ENCODE measurements around the gene CCL2.

CCL2 gene

DNA sequence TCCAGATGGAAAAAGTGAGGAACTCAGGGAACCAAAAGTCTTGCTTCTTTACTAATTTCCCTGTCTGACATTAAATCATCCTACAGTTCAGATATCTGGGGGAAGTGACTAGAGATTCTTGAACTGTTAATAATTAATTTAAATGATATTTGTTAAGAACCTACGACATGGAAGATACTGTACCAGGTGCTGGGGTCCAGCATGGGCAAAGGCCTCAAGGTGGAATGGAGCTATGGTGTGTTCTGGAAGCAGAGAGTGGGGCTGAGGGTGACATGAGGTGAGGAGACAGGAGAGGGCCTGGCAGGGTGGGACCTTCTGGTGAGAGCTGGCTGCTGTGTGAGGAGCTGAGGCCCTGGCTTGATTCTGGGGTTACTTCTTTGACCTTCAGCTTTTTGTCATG is 6.0 kb upstream of the CCL2 start:
- DNase-seq, result no peak
- Histone ChIP-seq H4K91ac (ENCODE audit: low read length) (no peak overlapping the region), H3K4ac (ENCODE audit: low read depth in 1 of 2, low read length in 2 of 2) (no peak overlapping the region), H3K4me3 (ENCODE audit: insufficient read depth in 1 of 2, low read depth in 1 of 2, low read length in 2 of 2) (no peak overlapping the region), H3K14ac (ENCODE audit: low read length in 2 of 2) (no peak overlapping the region), H3K4me1 (ENCODE audit: control insufficient read depth, insufficient read depth, low read depth, low read length) (peaks cover 16% of the 10 kb centered on the region), H3K36me3 (ENCODE audit: control insufficient read depth in 1 of 2, insufficient read depth in 2 of 2, low read depth in 1 of 2, low read length in 2 of 2) (no peaks in the 10 kb centered on the region), H2BK15ac (ENCODE audit: low read depth, poor library complexity, severe bottlenecking) (no peak overlapping the region), H3K27me3 (ENCODE audit: control insufficient read depth in 1 of 2, insufficient read depth in 1 of 2, low read length in 2 of 2) (peaks cover 0 to 4% of the 10 kb centered on the region in 2 experiments), H2BK120ac (ENCODE audit: low read depth, low read length) (no peak overlapping the region), H3K23ac (ENCODE audit: low read length in 2 of 2) (no peak overlapping the region), H2BK12ac (ENCODE audit: low read length in 2 of 2) (no peak overlapping the region), H2AK5ac (ENCODE audit: low read length, severe bottlenecking) (no peak overlapping the region), H2BK5ac (ENCODE audit: low read depth, low read length, poor library complexity, severe bottlenecking) (no peak overlapping the region), H3K79me1 (replicated peaks; ENCODE audit: low read length, poor library complexity, severe bottlenecking) (no peaks in the 10 kb centered on the region), H3K9me3 (ENCODE audit: control insufficient read depth, low read length) (no peaks in the 10 kb centered on the region), H3K18ac (ENCODE audit: low read depth in 1 of 2, low read length in 2 of 2) (no peak overlapping the region), H3K27ac (ENCODE audit: low read length, poor library complexity, severe bottlenecking) (peak overlapping the region; percentile 89), H2AFZ (ENCODE audit: low read depth, low read length) (no peak overlapping the region), H3K4me2 (ENCODE audit: low read length, poor library complexity, severe bottlenecking) (no peak overlapping the region), H3K9ac (ENCODE audit: low read length) (peak overlapping the region; percentile 65), H4K8ac (ENCODE audit: low read length) (no peak overlapping the region)
- 76% methylated on average over 1 of the region's 1 CpG for WGBS

DNA sequence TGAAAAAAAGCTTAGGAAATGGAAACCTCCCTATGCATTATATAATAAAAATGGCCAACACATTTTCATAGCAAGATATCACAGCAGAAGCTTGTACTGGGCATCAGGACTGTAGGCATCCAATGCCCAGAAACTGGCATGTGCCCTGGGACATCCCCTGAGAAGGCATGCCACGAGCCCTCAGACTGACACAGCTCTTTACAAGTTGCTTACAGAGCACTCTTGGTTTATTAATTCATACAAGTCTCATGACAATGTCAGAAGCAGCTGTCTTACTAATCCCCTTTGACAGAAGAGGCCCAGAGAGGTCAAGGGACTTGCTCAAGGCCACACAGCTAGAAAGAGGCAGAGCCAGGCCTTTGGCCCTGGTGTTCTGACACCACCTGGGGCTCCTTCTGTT is 5.6 kb upstream of the CCL2 start:
- H3K4me3 ChIP-seq (ENCODE audit: insufficient read depth in 1 of 2, low read depth in 1 of 2, low read length in 2 of 2), result no peak overlapping the region
- peaks cover 18% of the 10 kb centered on the region for H3K4me1 ChIP-seq (ENCODE audit: control insufficient read depth, insufficient read depth, low read depth, low read length)
- H2AFZ ChIP-seq (ENCODE audit: low read depth, low read length), result no peak overlapping the region
- H2BK120ac ChIP-seq (ENCODE audit: low read depth, low read length), result no peak overlapping the region
- no peaks in the 10 kb centered on the region for H3K9me3 ChIP-seq (ENCODE audit: control insufficient read depth, low read length)
- no peak for DNase-seq
- H3K4me2 ChIP-seq (ENCODE audit: low read length, poor library complexity, severe bottlenecking), result no peak overlapping the region
- no peak overlapping the region for H2BK5ac ChIP-seq (ENCODE audit: low read depth, low read length, poor library complexity, severe bottlenecking)
- WGBS, result 50% methylated on average over 1 of the region's 1 CpG
- no peak overlapping the region for H4K91ac ChIP-seq (ENCODE audit: low read length)
- peak overlapping the region; percentile 46 for H2AK5ac ChIP-seq (ENCODE audit: low read length, severe bottlenecking)
- no peaks in the 10 kb centered on the region for H3K79me1 ChIP-seq (replicated peaks; ENCODE audit: low read length, poor library complexity, severe bottlenecking)
- no peak overlapping the region for H2BK12ac ChIP-seq (ENCODE audit: low read length in 2 of 2)
- no peak overlapping the region for H3K18ac ChIP-seq (ENCODE audit: low read depth in 1 of 2, low read length in 2 of 2)
- no peaks in the 10 kb centered on the region for H3K36me3 ChIP-seq (ENCODE audit: control insufficient read depth in 1 of 2, insufficient read depth in 2 of 2, low read depth in 1 of 2, low read length in 2 of 2)
- no peak overlapping the region for H3K14ac ChIP-seq (ENCODE audit: low read length in 2 of 2)
- H3K23ac ChIP-seq (ENCODE audit: low read length in 2 of 2), result no peak overlapping the region
- peak overlapping the region in 1 of 2 experiments; percentile 31 for H3K4ac ChIP-seq (ENCODE audit: low read depth in 1 of 2, low read length in 2 of 2)
- H4K8ac ChIP-seq (ENCODE audit: low read length), result no peak overlapping the region
- H3K27ac ChIP-seq (ENCODE audit: low read length, poor library complexity, severe bottlenecking), result peak overlapping the region; percentile 89
- H3K9ac ChIP-seq (ENCODE audit: low read length), result peak overlapping the region; percentile 65
- peaks cover 0 to 4% of the 10 kb centered on the region in 2 experiments for H3K27me3 ChIP-seq (ENCODE audit: control insufficient read depth in 1 of 2, insufficient read depth in 1 of 2, low read length in 2 of 2)
- no peak overlapping the region for H2BK15ac ChIP-seq (ENCODE audit: low read depth, poor library complexity, severe bottlenecking)

DNA sequence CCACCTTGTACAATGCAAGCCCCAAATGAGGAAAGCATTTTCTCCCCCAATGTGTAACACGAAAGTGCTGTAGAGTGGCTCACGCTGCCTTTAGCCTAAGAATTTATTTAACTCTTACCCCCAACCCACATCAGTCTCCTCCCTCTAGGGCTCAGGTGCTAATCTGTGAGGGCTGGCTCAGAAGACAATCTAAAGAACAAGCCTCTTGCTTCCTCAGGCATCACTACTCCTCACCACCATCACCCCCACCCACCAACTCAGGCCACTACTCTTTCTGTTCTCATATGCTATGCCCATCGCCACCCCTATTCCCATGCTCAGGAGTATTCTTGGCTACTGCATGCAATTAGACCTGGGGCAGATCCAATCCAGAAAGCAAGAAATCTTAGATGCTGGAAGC is 3.9 kb upstream of the CCL2 start:
- Histone ChIP-seq H3K14ac (ENCODE audit: low read length in 2 of 2) (no peak overlapping the region), H4K91ac (ENCODE audit: low read length) (no peak overlapping the region), H3K79me1 (replicated peaks; ENCODE audit: low read length, poor library complexity, severe bottlenecking) (no peaks in the 10 kb centered on the region), H2AK5ac (ENCODE audit: low read length, severe bottlenecking) (peak overlapping the region; percentile 76), H3K36me3 (ENCODE audit: control insufficient read depth in 1 of 2, insufficient read depth in 2 of 2, low read depth in 1 of 2, low read length in 2 of 2) (peaks cover 0 to 2% of the 10 kb centered on the region in 2 experiments), H3K23ac (ENCODE audit: low read length in 2 of 2) (no peak overlapping the region), H2BK15ac (ENCODE audit: low read depth, poor library complexity, severe bottlenecking) (no peak overlapping the region), H3K4ac (ENCODE audit: low read depth in 1 of 2, low read length in 2 of 2) (no peak overlapping the region), H3K4me1 (ENCODE audit: control insufficient read depth, insufficient read depth, low read depth, low read length) (peaks cover 23% of the 10 kb centered on the region), H3K18ac (ENCODE audit: low read depth in 1 of 2, low read length in 2 of 2) (no peak overlapping the region), H3K27ac (ENCODE audit: low read length, poor library complexity, severe bottlenecking) (no peak overlapping the region), H3K27me3 (ENCODE audit: control insufficient read depth in 1 of 2, insufficient read depth in 1 of 2, low read length in 2 of 2) (peaks cover 0 to under 1% of the 10 kb centered on the region in 2 experiments), H4K8ac (ENCODE audit: low read length) (no peak overlapping the region), H2BK120ac (ENCODE audit: low read depth, low read length) (peak overlapping the region; percentile 11), H3K4me3 (ENCODE audit: insufficient read depth in 1 of 2, low read depth in 1 of 2, low read length in 2 of 2) (no peak overlapping the region), H3K9me3 (ENCODE audit: control insufficient read depth, low read length) (no peaks in the 10 kb centered on the region), H2BK12ac (ENCODE audit: low read length in 2 of 2) (no peak overlapping the region), H3K9ac (ENCODE audit: low read length) (no peak overlapping the region), H2AFZ (ENCODE audit: low read depth, low read length) (no peak overlapping the region), H3K4me2 (ENCODE audit: low read length, poor library complexity, severe bottlenecking) (no peak overlapping the region), H2BK5ac (ENCODE audit: low read depth, low read length, poor library complexity, severe bottlenecking) (no peak overlapping the region)
- 85% methylated on average over 3 of the region's 3 CpGs for WGBS
- DNase-seq, result no peak

DNA sequence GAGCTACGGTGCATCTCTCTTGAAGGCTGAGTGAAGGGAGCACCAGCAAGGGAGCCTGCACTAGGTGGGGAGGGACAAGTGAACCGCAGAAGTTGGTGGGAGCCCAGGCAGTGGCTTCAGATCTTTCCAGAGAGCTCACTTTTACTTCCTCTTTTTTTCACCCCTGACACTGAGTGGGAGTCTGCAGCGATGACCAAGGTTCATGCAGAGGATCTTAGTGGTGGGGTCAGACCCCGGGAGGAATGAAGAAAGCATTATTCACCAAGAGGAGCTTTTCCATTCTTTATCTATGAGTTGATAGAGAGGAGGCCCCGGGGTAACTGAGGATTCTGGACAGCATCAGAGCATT is 3.0 kb upstream of the CCL2 start:
- Histone ChIP-seq H3K9me3 (ENCODE audit: control insufficient read depth, low read length) (no peaks in the 10 kb centered on the region), H2BK12ac (ENCODE audit: low read length in 2 of 2) (peak overlapping the region in 1 of 2 experiments; percentile 59), H2BK15ac (ENCODE audit: low read depth, poor library complexity, severe bottlenecking) (no peak overlapping the region), H2AFZ (ENCODE audit: low read depth, low read length) (no peak overlapping the region), H3K18ac (ENCODE audit: low read depth in 1 of 2, low read length in 2 of 2) (peak overlapping the region in 1 of 2 experiments; percentile 71), H3K4me3 (ENCODE audit: insufficient read depth in 1 of 2, low read depth in 1 of 2, low read length in 2 of 2) (no peak overlapping the region), H3K4ac (ENCODE audit: low read depth in 1 of 2, low read length in 2 of 2) (no peak overlapping the region), H2BK120ac (ENCODE audit: low read depth, low read length) (peak overlapping the region; percentile 11), H3K27me3 (ENCODE audit: control insufficient read depth in 1 of 2, insufficient read depth in 1 of 2, low read length in 2 of 2) (no peaks in the 10 kb centered on the region), H3K79me1 (replicated peaks; ENCODE audit: low read length, poor library complexity, severe bottlenecking) (no peaks in the 10 kb centered on the region), H4K8ac (ENCODE audit: low read length) (no peak overlapping the region), H3K9ac (ENCODE audit: low read length) (peak overlapping the region; percentile 81), H3K23ac (ENCODE audit: low read length in 2 of 2) (no peak overlapping the region), H3K4me1 (ENCODE audit: control insufficient read depth, insufficient read depth, low read depth, low read length) (peaks cover 25% of the 10 kb centered on the region), H2AK5ac (ENCODE audit: low read length, severe bottlenecking) (peak overlapping the region; percentile 62), H2BK5ac (ENCODE audit: low read depth, low read length, poor library complexity, severe bottlenecking) (peak overlapping the region; percentile 50), H3K14ac (ENCODE audit: low read length in 2 of 2) (no peak overlapping the region), H3K27ac (ENCODE audit: low read length, poor library complexity, severe bottlenecking) (peak overlapping the region; percentile 88), H3K4me2 (ENCODE audit: low read length, poor library complexity, severe bottlenecking) (no peak overlapping the region), H3K36me3 (ENCODE audit: control insufficient read depth in 1 of 2, insufficient read depth in 2 of 2, low read depth in 1 of 2, low read length in 2 of 2) (peaks cover 0 to 11% of the 10 kb centered on the region in 2 experiments), H4K91ac (ENCODE audit: low read length) (peak overlapping the region; percentile 70)
- no peak for DNase-seq
- 32% methylated on average over 3 of the region's 5 CpGs for WGBS
